ENCODE data around the gene CLK2. TPM values are rescaled to one million over a fixed set of nuclear protein-coding genes. Genes with fewer than 3 reads are reported as not detected.

The CLK2 gene
- total and polyA plus RNA-seq, 2 of the 13 experiments (the other 11 are each of a cell fraction or from before 2014, with no cell fraction given), result 20.1 to 73.5 TPM

- TF ChIP-seq ZNF142 (CRISPR knock-in tag; IDR thresholded peaks at IDR 0.05) (no peak), ZSCAN31 (CRISPR knock-in tag; IDR thresholded peaks at IDR 0.05; ENCODE audit: low read depth) (peak; percentile 21; the same call in 1 of the 2 replicates), SYNCRIP (IDR thresholded peaks at IDR 0.05; ENCODE audit: insufficient read depth, low read depth, low read length) (no peak), EHMT2 (IDR thresholded peaks at IDR 0.05; ENCODE audit: borderline replicate concordance, low read depth, low read length) (no peak), ZNF235 (CRISPR knock-in tag; IDR thresholded peaks at IDR 0.05; ENCODE audit: borderline replicate concordance) (no peak), SMC3 (IDR thresholded peaks at IDR 0.05; ENCODE audit: low read length) (peak; percentile 44; the same call in 1 of the 2 replicates), HMGXB3 (CRISPR knock-in tag; IDR thresholded peaks at IDR 0.05; ENCODE audit: borderline replicate concordance) (0 out of 2 replicates have a peak, but pooled peaks have one; percentile 6), HNF4G (IDR thresholded peaks at IDR 0.05; ENCODE audit: borderline replicate concordance, low read depth, low read length) (no peak), HNF4G (CRISPR knock-in tag; IDR thresholded peaks at IDR 0.05; ENCODE audit: borderline replicate concordance, low read depth) (no peak), SALL1 (CRISPR knock-in tag; IDR thresholded peaks at IDR 0.05) (0 out of 2 replicates have a peak, but pooled peaks have one; percentile 10), ZNF761 (CRISPR knock-in tag; conservative IDR thresholded peaks at IDR 0.05) (no peak), ZBED4 (CRISPR knock-in tag; IDR thresholded peaks at IDR 0.05; ENCODE audit: borderline replicate concordance) (no peak), FOXJ3 (CRISPR knock-in tag; IDR thresholded peaks at IDR 0.05; ENCODE audit: borderline replicate concordance) (no peak), CBFB (CRISPR knock-in tag; IDR thresholded peaks at IDR 0.05) (no peak)
Observed at GRCh38 chr1:155226188-155226909, 47.0 kb downstream of the CLK2 start (continued).

Data from HepG2 (cell line).